ENCODE measurements around the gene OR5V1.

- TF ChIP-seq POLR2AphosphoS5 (IDR thresholded peaks at IDR 0.05; ENCODE audit: low read depth, low read length) (no peak), SIN3A (IDR thresholded peaks at IDR 0.05; ENCODE audit: borderline replicate concordance, insufficient read depth, low read length) (no peak), TAF1 (IDR thresholded peaks at IDR 0.05; ENCODE audit: borderline replicate concordance, insufficient read depth, low read length) (no peak)
These were observed 6.5 kb upstream of the OR5V1 start, which contains the start of gene OR12D3 for GRCh38 chr6:29375191-29375590.

Data from PFSK-1 (cell line).